Endothelial cell of umbilical vein (primary cell): ENCODE data around the gene KMT2B.

Source experiments
- EZH2 ChIP-seq: IDR thresholded peaks from 2 replicates; pipeline ENCODE4 v1.6.1; 2012; ENCODE audit warnings: borderline replicate concordance, low read depth, mild to moderate bottlenecking, moderate library complexity, low read length, inconsistent platforms; ENCODE audit not compliant: severe bottlenecking
- GATA2 ChIP-seq: IDR thresholded peaks from 2 replicates; pipeline ENCODE4 v1.7.0; 2011; ENCODE audit warnings: low read depth, mild to moderate bottlenecking, moderate library complexity, mixed read lengths, low read length; ENCODE audit not compliant: insufficient read length, insufficient read depth
- JUN ChIP-seq: IDR thresholded peaks from 2 replicates; pipeline ENCODE4 v1.6.1; 2011; ENCODE audit warnings: borderline replicate concordance, low read depth; ENCODE audit not compliant: insufficient read length, insufficient read depth
- POLR2A ChIP-seq: IDR thresholded peaks from 2 replicates; pipeline ENCODE4 v1.6.1; 2012; ENCODE audit warnings: low read depth, mild to moderate bottlenecking, control low read depth, low read length
- POLR2AphosphoS5 ChIP-seq: IDR thresholded peaks from 2 replicates; pipeline ENCODE4 v1.6.1; 2012; ENCODE audit warnings: low read depth, mild to moderate bottlenecking, control low read depth, low read length, moderate library complexity; ENCODE audit not compliant: insufficient read depth
- TF ChIP-seq, protein P1 (sequence below), 2 donors: IDR thresholded peaks; 1 replicate in 1 of 2; 2 replicates in 1 of 2; pipeline ENCODE4 v1.5.1; 2011; ENCODE audit warnings: low read length in 2 of 2, mild to moderate bottlenecking in 2 of 2, moderate library complexity in 2 of 2, control low read depth in 1 of 2, inconsistent platforms in 1 of 2, low read depth in 1 of 2; ENCODE audit not compliant: insufficient read depth in 1 of 2; ENCODE audit errors: extremely low read depth in 1 of 2
- TF ChIP-seq, protein P2 (sequence below): IDR thresholded peaks from 2 replicates; pipeline ENCODE4 v1.6.1; 2011; ENCODE audit not compliant: insufficient read depth, insufficient read length

DNA sequence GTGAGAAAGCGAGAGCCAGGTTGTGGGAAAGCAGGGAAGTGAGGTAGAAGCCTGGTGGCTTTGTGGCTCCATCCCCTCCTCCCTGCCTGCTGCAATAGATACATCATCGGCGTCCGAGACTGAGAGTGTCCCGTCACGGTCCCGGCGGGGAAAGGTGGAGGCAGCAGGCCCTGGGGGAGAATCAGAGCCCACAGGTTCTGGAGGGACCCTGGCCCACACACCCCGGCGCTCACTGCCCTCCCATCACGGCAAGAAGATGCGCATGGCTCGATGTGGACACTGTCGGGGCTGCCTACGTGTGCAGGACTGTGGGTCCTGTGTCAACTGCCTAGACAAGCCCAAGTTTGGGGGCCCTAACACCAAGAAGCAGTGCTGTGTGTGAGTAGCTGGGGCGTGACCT lies 5.1 kb downstream of the KMT2B start:
- TF ChIP-seq EZH2 = no peak
- TF ChIP-seq, protein P1, sequence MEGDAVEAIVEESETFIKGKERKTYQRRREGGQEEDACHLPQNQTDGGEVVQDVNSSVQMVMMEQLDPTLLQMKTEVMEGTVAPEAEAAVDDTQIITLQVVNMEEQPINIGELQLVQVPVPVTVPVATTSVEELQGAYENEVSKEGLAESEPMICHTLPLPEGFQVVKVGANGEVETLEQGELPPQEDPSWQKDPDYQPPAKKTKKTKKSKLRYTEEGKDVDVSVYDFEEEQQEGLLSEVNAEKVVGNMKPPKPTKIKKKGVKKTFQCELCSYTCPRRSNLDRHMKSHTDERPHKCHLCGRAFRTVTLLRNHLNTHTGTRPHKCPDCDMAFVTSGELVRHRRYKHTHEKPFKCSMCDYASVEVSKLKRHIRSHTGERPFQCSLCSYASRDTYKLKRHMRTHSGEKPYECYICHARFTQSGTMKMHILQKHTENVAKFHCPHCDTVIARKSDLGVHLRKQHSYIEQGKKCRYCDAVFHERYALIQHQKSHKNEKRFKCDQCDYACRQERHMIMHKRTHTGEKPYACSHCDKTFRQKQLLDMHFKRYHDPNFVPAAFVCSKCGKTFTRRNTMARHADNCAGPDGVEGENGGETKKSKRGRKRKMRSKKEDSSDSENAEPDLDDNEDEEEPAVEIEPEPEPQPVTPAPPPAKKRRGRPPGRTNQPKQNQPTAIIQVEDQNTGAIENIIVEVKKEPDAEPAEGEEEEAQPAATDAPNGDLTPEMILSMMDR (IDR thresholded peaks at IDR 0.05; ENCODE audit: extremely low read depth in 1 of 2, insufficient read depth in 1 of 2, low read depth in 1 of 2, low read length in 2 of 2) = no peak
- no peak for TF ChIP-seq POLR2AphosphoS5
- TF ChIP-seq, protein P2, sequence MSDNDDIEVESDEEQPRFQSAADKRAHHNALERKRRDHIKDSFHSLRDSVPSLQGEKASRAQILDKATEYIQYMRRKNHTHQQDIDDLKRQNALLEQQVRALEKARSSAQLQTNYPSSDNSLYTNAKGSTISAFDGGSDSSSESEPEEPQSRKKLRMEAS = no peak
- TF ChIP-seq POLR2A = no peak
- no peak for TF ChIP-seq GATA2
- TF ChIP-seq JUN = no peak
